ENCODE data around the gene MS4A1.
"Not testable (repeated sequence)": the region's sequence is repeated elsewhere in the genome, so short reads cannot be mapped to it uniquely, and the experiment has no call there.

The MS4A1 gene

DNA sequence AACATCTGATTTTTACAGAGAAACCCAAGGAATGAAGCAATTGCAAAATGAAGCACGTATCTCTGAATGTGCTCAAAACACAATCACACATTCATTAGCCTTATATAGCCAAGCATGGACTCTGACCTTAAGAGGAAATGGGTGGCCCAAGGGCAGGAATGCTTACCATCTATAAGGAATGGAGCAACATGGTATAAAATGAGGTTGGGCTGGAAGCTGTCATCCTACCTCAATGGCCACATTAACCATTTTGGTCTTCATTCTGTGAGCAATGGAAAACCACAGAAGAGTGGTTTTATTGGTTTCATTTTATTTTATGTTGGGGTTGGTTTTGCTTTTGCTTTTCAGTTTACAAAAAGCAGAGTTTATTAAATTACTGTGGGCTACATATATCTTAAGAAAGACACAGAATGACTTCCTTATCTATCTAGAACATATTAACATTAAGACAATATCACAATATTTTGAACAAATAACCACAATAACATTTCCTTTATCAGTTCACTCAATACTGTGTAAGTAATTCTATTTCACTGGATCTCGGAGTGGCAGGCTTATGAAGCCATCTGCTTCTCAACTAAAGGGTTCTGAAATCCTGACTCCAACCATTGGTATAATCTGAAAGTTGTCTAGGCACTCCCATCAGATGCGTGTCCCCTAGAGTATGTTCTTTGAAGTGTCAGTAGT is 48.7 kb downstream of the MS4A1 start:
- no peak for DNase-seq (ENCODE audit: low read depth)

DNA sequence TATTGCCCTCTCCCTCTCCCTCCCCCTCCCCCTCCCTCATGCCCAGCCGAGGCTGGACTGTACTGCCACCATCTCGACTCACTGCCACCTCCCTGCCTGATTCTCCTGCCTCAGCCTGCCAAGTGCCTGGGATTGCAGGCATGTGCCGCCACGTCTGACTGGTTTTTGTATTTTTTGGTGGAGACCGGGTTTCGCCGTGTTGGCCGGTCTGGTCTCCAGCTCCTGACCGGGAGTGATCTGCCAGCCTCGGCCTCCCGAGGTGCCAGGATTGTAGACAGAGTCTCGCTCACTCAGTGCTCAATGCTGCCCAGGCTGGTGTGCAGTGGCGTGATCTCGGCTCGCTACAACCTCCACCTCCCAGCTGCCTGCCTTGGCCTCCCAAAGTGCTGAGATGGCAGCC is 54.0 kb downstream of the MS4A1 start:
- not testable (repeated sequence) for DNase-seq (ENCODE audit: low read depth)

GRCh38 chr11:60510209-60510608 is 54.6 kb downstream of the MS4A1 start:
- not testable (repeated sequence) for DNase-seq (ENCODE audit: low read depth)

- DNase-seq (ENCODE audit: low read depth) = no peak
Measured at GRCh38 chr11:60511393-60511792, 55.7 kb downstream of the MS4A1 start.

DNA sequence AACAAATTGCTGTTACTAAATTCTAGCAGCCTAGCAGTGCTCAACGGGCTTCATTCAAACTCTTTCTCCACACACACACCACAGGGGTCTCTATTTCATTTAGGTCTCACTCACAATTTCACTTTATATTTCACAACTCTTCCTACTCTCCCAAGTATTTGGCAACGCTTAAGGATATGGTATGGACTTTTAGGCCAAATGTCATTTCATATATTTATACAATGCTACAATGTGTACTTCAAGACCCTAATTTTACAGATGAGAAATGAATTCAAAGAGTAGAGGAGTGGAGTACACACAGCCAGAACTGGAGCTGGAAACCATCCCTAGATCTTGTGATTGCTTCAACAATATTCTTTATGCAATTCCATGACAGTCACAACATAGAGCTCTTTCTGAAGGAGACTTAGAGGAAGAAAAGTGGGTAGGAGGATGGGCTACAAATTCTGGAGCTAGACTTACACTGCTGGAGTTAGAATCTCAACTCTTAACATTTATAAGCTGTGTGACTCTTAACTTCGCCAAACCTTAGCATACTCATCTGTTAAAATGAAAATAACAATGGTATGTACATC is 57.1 kb downstream of the MS4A1 start:
- DNase-seq (ENCODE audit: low read depth) = no peak

- no peak for DNase-seq (ENCODE audit: low read depth)
Measured at GRCh38 chr11:60513496-60514460, 58.1 kb downstream of the MS4A1 start.

DNA sequence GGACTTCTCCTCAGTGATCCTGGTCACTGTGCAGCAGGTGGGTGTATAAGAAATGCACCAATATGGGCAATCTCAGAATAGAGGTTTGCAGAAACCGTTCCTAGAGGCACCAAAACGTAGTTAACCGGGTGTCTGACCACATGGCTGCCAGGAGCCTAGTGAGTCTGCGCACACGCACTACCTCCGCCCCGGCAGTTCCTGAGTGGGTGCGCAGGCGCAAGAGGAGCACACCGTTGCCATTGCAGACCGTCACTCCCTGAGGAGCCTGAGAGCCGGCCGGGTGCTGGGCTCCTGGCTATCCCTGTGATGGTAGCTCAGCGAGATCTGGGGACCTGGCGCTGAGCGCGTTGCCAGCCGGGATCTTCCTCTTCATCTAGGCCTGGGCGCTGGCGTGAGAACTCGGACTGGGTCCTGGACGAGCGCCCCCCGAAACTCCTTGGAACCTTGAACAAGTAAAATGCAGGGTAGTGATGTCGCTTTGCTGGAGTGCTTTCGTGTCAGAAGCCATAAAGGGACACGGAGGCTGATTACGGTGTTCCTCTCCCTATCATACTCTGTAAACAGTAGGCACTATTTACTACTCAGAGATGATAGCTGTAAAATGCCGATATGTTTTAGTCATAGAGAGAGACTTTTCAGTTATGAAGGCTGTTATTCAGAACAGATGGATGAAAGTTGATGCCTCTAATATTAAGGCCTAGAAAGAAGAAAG is 59.7 kb downstream of the MS4A1 start, which contains the start of gene MS4A13:
Gene MS4A13, plus strand, starts transcription at position 249 of the 712 bp plus-strand sequence. CDS start 2,692 bp downstream, outside the sequence.
- no peak for DNase-seq (ENCODE audit: low read depth)
